Effector CD4-positive, alpha-beta T cell (primary cell): Measurements from ENCODE around the gene TREX2.

Source experiments
- DNase-seq: peaks from one replicate; pipeline ENCODE4 v3.0.0-alpha.2; 2020

TREX2 gene

GRCh38 chrX:153475271-153475670 lies 29.4 kb upstream of the TREX2 start:
- no peak for DNase-seq

- DNase-seq = peak; percentile 42
Observed at GRCh38 chrX:153474718-153475117, 28.9 kb upstream of the TREX2 start.

GRCh38 chrX:153474266-153474665 lies 28.4 kb upstream of the TREX2 start:
- DNase-seq = no peak

- no peak for DNase-seq
Observed at GRCh38 chrX:153473126-153473525, 27.3 kb upstream of the TREX2 start.

- no peak for DNase-seq
Observed at GRCh38 chrX:153471663-153472280, 25.9 kb upstream of the TREX2 start.

GRCh38 chrX:153470411-153471363 lies 24.8 kb upstream of the TREX2 start, which contains the start of gene HAUS7:
TSS of gene HAUS7 (minus strand) at chrX:153470576. CDS start at chrX:153470557, 19 bp downstream.
- peak; percentile 83 for DNase-seq

GRCh38 chrX:153469811-153470410 lies 24.1 kb upstream of the TREX2 start:
- DNase-seq = peak; percentile 32

- no peak for DNase-seq
Observed at GRCh38 chrX:153468008-153468580, 22.2 kb upstream of the TREX2 start.

GRCh38 chrX:153465691-153466380 lies 20.0 kb upstream of the TREX2 start:
- no peak for DNase-seq

- no peak for DNase-seq
Observed at GRCh38 chrX:153464116-153464515, 18.3 kb upstream of the TREX2 start.

GRCh38 chrX:153463556-153463955 lies 17.7 kb upstream of the TREX2 start:
- DNase-seq = no peak

GRCh38 chrX:153463031-153463430 lies 17.2 kb upstream of the TREX2 start:
- no peak for DNase-seq

- no peak for DNase-seq
Observed at GRCh38 chrX:153462291-153462690, 16.4 kb upstream of the TREX2 start.

GRCh38 chrX:153460826-153461225 lies 15.0 kb upstream of the TREX2 start:
- peak; percentile 35 for DNase-seq

GRCh38 chrX:153459986-153460385 lies 14.1 kb upstream of the TREX2 start:
- DNase-seq = no peak

GRCh38 chrX:153458476-153458875 lies 12.6 kb upstream of the TREX2 start:
- DNase-seq = no peak

- DNase-seq = no peak
Observed at GRCh38 chrX:153457827-153458466, 12.1 kb upstream of the TREX2 start.

- DNase-seq = no peak
Observed at GRCh38 chrX:153457136-153457825, 11.4 kb upstream of the TREX2 start.

- no peak for DNase-seq
Observed at GRCh38 chrX:153456704-153457103, 10.8 kb upstream of the TREX2 start.

GRCh38 chrX:153456161-153456560 lies 10.3 kb upstream of the TREX2 start:
- DNase-seq = no peak

GRCh38 chrX:153455571-153455970 lies 9.7 kb upstream of the TREX2 start:
- DNase-seq = no peak
